SK-N-MC (cell line): ENCODE results near the gene PTPN14.

Experiments
- EZH2 ChIP-seq: fragments of 200-600 bp; sonication (generic); IDR thresholded peaks from one replicate; pipeline ENCODE4 v1.6.1; 2017; ENCODE audit warnings: antibody characterized with exemption
- POLR2AphosphoS5 ChIP-seq: IDR thresholded peaks from 2 replicates; pipeline ENCODE4 v1.6.1; 2012; ENCODE audit warnings: mild to moderate bottlenecking, low read depth, low read length, borderline replicate concordance

- TF ChIP-seq POLR2AphosphoS5 (no peak), EZH2 (no peak)
These were observed 180.8 kb downstream of the PTPN14 start for GRCh38 chr1:214370615-214371014.
